PC-9 (cell line): ENCODE measurements around the gene JPH4.

ENCODE experiments used
- EZH2 ChIP-seq: fragments of 200-600 bp; sonication (generic); IDR thresholded peaks from 2 replicates; pipeline ENCODE4 v1.8.0; 2017; ENCODE audit warnings: antibody characterized with exemption, low read depth
- TF ChIP-seq, protein P1 (sequence below): fragments of 200-600 bp; sonication (generic); conservative IDR thresholded peaks from 2 replicates; pipeline ENCODE4 v1.6.1; 2017; ENCODE audit warnings: mixed run types, antibody characterized with exemption, mild to moderate bottlenecking, moderate library complexity

- TF ChIP-seq, protein P1, sequence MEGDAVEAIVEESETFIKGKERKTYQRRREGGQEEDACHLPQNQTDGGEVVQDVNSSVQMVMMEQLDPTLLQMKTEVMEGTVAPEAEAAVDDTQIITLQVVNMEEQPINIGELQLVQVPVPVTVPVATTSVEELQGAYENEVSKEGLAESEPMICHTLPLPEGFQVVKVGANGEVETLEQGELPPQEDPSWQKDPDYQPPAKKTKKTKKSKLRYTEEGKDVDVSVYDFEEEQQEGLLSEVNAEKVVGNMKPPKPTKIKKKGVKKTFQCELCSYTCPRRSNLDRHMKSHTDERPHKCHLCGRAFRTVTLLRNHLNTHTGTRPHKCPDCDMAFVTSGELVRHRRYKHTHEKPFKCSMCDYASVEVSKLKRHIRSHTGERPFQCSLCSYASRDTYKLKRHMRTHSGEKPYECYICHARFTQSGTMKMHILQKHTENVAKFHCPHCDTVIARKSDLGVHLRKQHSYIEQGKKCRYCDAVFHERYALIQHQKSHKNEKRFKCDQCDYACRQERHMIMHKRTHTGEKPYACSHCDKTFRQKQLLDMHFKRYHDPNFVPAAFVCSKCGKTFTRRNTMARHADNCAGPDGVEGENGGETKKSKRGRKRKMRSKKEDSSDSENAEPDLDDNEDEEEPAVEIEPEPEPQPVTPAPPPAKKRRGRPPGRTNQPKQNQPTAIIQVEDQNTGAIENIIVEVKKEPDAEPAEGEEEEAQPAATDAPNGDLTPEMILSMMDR, result no peak
- no peak for TF ChIP-seq EZH2
These were observed 53.0 kb downstream of the JPH4 start for GRCh38 chr14:23525611-23526010.
